IMR-90 (cell line): ENCODE measurements around the gene EPAS1. TPM values are rescaled to one million over a fixed set of nuclear protein-coding genes. Genes with fewer than 3 reads are reported as not detected.

Experiments
- ATAC-seq: fragments of 200-7000 bp; cut with Tn5 transposase; 2 replicates; pipeline ENCODE4 v1.9.1; 2020; ENCODE audit warnings: low read depth, mild to moderate bottlenecking, moderate library complexity
- BruUV-seq: library from RNA; stranded (reverse); fragments of 400-500 nt; replicated peaks from 2 replicates; lab custom pipeline; 2021; lab: Mats Ljungman, UMichigan
- CTCF ChIA-PET: fragments of 300-600 bp; formaldehyde crosslinking; extraction: SDS; loops from one replicate; lab custom pipeline; 2021; ENCODE audit warnings: antibody characterized with exemption; lab: Yijun Ruan, JAX
- POLR2A ChIA-PET: fragments of 300-600 bp; sonication (Branson Sonifier 250); formaldehyde crosslinking; loops from one replicate; lab custom pipeline; 2022; ENCODE audit warnings: antibody characterized with exemption; ENCODE audit not compliant: unreplicated experiment; lab: Charles Lee
- DNase-seq: peaks from one replicate; pipeline ENCODE4 v3.0.0; 2013
- H2AFZ ChIP-seq: replicated peaks from 2 replicates; pipeline ENCODE3; 2013; ENCODE audit warnings: low read length, mild to moderate bottlenecking; ENCODE audit not compliant: poor library complexity
- H2AK5ac ChIP-seq: 2 replicates; pipeline ENCODE4 v1.6.1; 2013; ENCODE audit warnings: low read depth, low read length, inconsistent platforms
- H2AK9ac ChIP-seq: replicated peaks from 2 replicates; pipeline ENCODE3; 2013; ENCODE audit warnings: mild to moderate bottlenecking, low read depth, low read length, moderate library complexity; ENCODE audit not compliant: poor library complexity
- H2BK120ac ChIP-seq: 2 replicates; pipeline ENCODE4 v1.6.1; 2013; ENCODE audit warnings: low read depth, low read length, inconsistent platforms
- H2BK15ac ChIP-seq: 3 replicates; pipeline ENCODE4 v1.6.1; 2013; ENCODE audit warnings: low read depth, low read length, inconsistent platforms
- H2BK20ac ChIP-seq: 2 replicates; pipeline ENCODE4 v1.6.1; 2013; ENCODE audit warnings: low read depth, mild to moderate bottlenecking, inconsistent platforms, low read length, moderate library complexity
- H2BK5ac ChIP-seq: 2 replicates; pipeline ENCODE4 v1.6.1; 2013; ENCODE audit warnings: mild to moderate bottlenecking, low read depth, low read length, inconsistent platforms; ENCODE audit not compliant: poor library complexity, severe bottlenecking
- H3K14ac ChIP-seq: replicated peaks from 2 replicates; pipeline ENCODE4 v1.6.1; 2013; ENCODE audit warnings: low read depth, low read length, inconsistent platforms
- H3K18ac ChIP-seq: 2 replicates; pipeline ENCODE4 v1.6.1; 2013; ENCODE audit warnings: low read depth, low read length, control low read depth
- H3K23ac ChIP-seq: 2 replicates; pipeline ENCODE4 v1.6.1; 2013; ENCODE audit warnings: low read depth, low read length, inconsistent platforms
- H3K27ac ChIP-seq: 2 replicates; pipeline ENCODE4 v1.5.1; 2013; ENCODE audit warnings: mild to moderate bottlenecking, control low read depth, low read length; ENCODE audit not compliant: insufficient read depth
- H3K27me3 ChIP-seq: 2 replicates; pipeline ENCODE4 v1.6.1; 2013; ENCODE audit warnings: low read length; ENCODE audit not compliant: control insufficient read depth, insufficient read depth
- H3K36me3 ChIP-seq: 2 replicates; pipeline ENCODE4 v1.6.1; 2013; ENCODE audit warnings: low read length, mixed read lengths; ENCODE audit not compliant: control insufficient read depth, insufficient read depth
- H3K4ac ChIP-seq: 2 replicates; pipeline ENCODE4 v1.6.1; 2013; ENCODE audit warnings: low read depth, low read length, inconsistent platforms
- H3K4me1 ChIP-seq: 2 replicates; pipeline ENCODE4 v1.6.1; 2013; ENCODE audit warnings: low read length, mixed read lengths; ENCODE audit not compliant: control insufficient read depth, insufficient read depth
- H3K4me2 ChIP-seq: 2 replicates; pipeline ENCODE4 v1.6.1; 2013; ENCODE audit warnings: low read depth, mild to moderate bottlenecking, control low read depth, low read length, moderate library complexity
- H3K4me3 ChIP-seq: 2 replicates; pipeline ENCODE4 v1.5.1; 2013; ENCODE audit warnings: low read depth, mild to moderate bottlenecking, control low read depth, low read length, moderate library complexity; ENCODE audit not compliant: insufficient read depth
- H3K56ac ChIP-seq: 2 replicates; pipeline ENCODE4 v1.6.1; 2013; ENCODE audit warnings: low read length, inconsistent platforms; ENCODE audit not compliant: insufficient read depth; ENCODE audit errors: extremely low read depth
- H3K79me1 ChIP-seq, 2 experiments: 2 replicates each; pipeline ENCODE4 v1.6.1; 2013; ENCODE audit warnings: low read length in 2 of 2, inconsistent platforms in 1 of 2, low read depth in 1 of 2
- H3K9ac ChIP-seq: 2 replicates; pipeline ENCODE4 v1.6.1; 2013; ENCODE audit warnings: low read depth, low read length, control low read depth
- H3K9me1 ChIP-seq: 2 replicates; pipeline ENCODE4 v1.6.1; 2013; ENCODE audit warnings: low read length, inconsistent platforms; ENCODE audit not compliant: insufficient read depth
- H3K9me3 ChIP-seq: 2 replicates; pipeline ENCODE4 v1.6.1; 2013; ENCODE audit warnings: low read length; ENCODE audit not compliant: control insufficient read depth, insufficient read depth
- H4K20me1 ChIP-seq: 2 replicates; pipeline ENCODE4 v1.6.1; 2013; ENCODE audit warnings: low read length, inconsistent platforms; ENCODE audit not compliant: insufficient read depth
- H4K5ac ChIP-seq: 2 replicates; pipeline ENCODE4 v1.6.1; 2013; ENCODE audit warnings: mild to moderate bottlenecking, low read depth, low read length, control low read depth
- H4K8ac ChIP-seq, 2 experiments: 2 replicates each; pipeline ENCODE4 v1.6.1; 2013; ENCODE audit warnings: low read depth in 2 of 2, low read length in 2 of 2, control low read depth in 1 of 2, inconsistent platforms in 1 of 2
- H4K91ac ChIP-seq: 2 replicates; pipeline ENCODE4 v1.6.1; 2013; ENCODE audit warnings: low read depth, low read length, inconsistent platforms; ENCODE audit not compliant: insufficient read depth
- BHLHE40 ChIP-seq: fragments of 150-350 bp; IDR thresholded peaks from 2 replicates; pipeline ENCODE4 v1.6.1; 2016; ENCODE audit warnings: mild to moderate bottlenecking, low read depth, low read length
- CHD1 ChIP-seq: IDR thresholded peaks from 2 replicates; pipeline ENCODE4 v1.6.1; 2012; ENCODE audit warnings: low read depth, low read length, improper control_type of control experiment
- FOS ChIP-seq: fragments of 150-350 bp; IDR thresholded peaks from 2 replicates; pipeline ENCODE4 v1.6.1; 2016; ENCODE audit warnings: low read depth, low read length
- MAZ ChIP-seq: IDR thresholded peaks from 2 replicates; pipeline ENCODE4 v1.6.1; 2012; ENCODE audit warnings: low read depth, mild to moderate bottlenecking, low read length, improper control_type of control experiment, moderate library complexity, borderline replicate concordance
- MXI1 ChIP-seq: IDR thresholded peaks from 2 replicates; pipeline ENCODE4 v1.6.1; 2012; ENCODE audit warnings: low read depth, mild to moderate bottlenecking, low read length, moderate library complexity, borderline replicate concordance
- POLR2A ChIP-seq: IDR thresholded peaks from 2 replicates; pipeline ENCODE4 v1.6.1; 2012; ENCODE audit warnings: mild to moderate bottlenecking, low read depth, low read length
- RAD21 ChIP-seq: IDR thresholded peaks from 2 replicates; pipeline ENCODE4 v1.6.1; 2012; ENCODE audit warnings: low read length, improper control_type of control experiment
- SMC3 ChIP-seq: fragments of 150-350 bp; IDR thresholded peaks from 2 replicates; pipeline ENCODE4 v1.6.1; 2016; ENCODE audit warnings: low read depth, mild to moderate bottlenecking, antibody characterized with exemption, low read length, moderate library complexity
- WGBS, 2 experiments: methylation state at CpG; one replicate each; pipeline versions ENCODE4 v1.1.5 to v1.1.7; 2013; ENCODE audit warnings: missing lambda C conversion rate in 2 of 2; ENCODE audit not compliant: insufficient read length in 1 of 2; ENCODE audit errors: extremely low coverage in 2 of 2; 5-methylcytosine and 5-hydroxymethylcytosine counted together
- dilution Hi-C: fragments of 300-500 bp; cut with HindIII; formaldehyde crosslinking; loops from one replicate; pipeline ENCODE4 v1.14.3; 2018; ENCODE audit warnings: low sequenced_read_pairs; ENCODE audit not compliant: unreplicated experiment
- in situ Hi-C: fragments of 300-500 bp; cut with MboI; formaldehyde crosslinking; loops from 3 replicates; pipeline ENCODE4 v1.14.3; 2019; ENCODE audit warnings: low sequenced_read_pairs, inconsistent platforms, mixed read lengths
- intact Hi-C: fragments of 100-400 bp; cut with micrococcal nuclease; formaldehyde crosslinking; loops from 2 replicates; pipeline ENCODE4 v1.10.0; 2022
- polyA plus RNA-seq, 3 experiments: library from polyadenylated mRNA; depleted of rRNA; stranded (reverse); fragments of >200 nt; gene quantifications; 2 replicates each; pipeline ENCODE4 v1.2.3, GENCODE V29; 2012; ENCODE audit warnings: low replicate concordance in 1 of 3
- total RNA-seq: library from RNA; depleted of rRNA; stranded (reverse); fragments of >200 nt; gene quantifications from 2 replicates; pipeline ENCODE4 v1.2.3, GENCODE V29; 2012
- TF ChIP-seq, protein P1 (sequence below): fragments of 150-350 bp; IDR thresholded peaks from 2 replicates; pipeline ENCODE4 v1.6.1; 2016; ENCODE audit warnings: low read depth, mild to moderate bottlenecking, low read length, moderate library complexity, borderline replicate concordance
- TF ChIP-seq, protein P2 (sequence below): fragments of 150-350 bp; IDR thresholded peaks from 2 replicates; pipeline ENCODE4 v1.6.1; 2017; ENCODE audit warnings: mild to moderate bottlenecking, antibody characterized with exemption, low read length, low read depth
- TF ChIP-seq, protein P3 (sequence below): conservative IDR thresholded peaks from 2 replicates; pipeline ENCODE4 v1.5.1; 2012; ENCODE audit warnings: mild to moderate bottlenecking, low read depth, low read length, improper control_type of control experiment

The EPAS1 gene
- total and polyA plus RNA-seq, 2 of the 4 experiments (the other 2 are of a cell fraction): 40.7 to 120 TPM

DNA sequence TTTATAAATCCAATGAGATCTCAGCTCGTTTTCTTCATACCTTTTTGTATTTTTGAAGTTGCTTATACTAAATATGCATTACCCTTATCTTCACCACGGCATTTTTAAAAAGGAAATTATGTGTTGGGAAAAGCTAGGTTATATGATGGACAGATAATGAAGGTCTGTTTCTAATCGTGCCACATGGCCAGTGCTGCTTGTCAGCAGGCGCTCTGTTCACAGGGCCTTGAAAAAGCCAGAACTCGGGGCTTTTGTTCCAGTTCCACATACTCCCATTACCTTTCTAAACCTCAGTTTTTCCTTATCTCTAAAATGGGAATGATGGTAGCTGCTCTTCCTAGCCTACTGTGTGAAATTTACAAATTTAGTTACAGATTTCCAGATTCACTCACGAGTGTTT lies 42.0 kb downstream of the EPAS1 start:
- intact Hi-C loops: no loop called here
- Histone ChIP-seq H3K27ac (no peak overlapping the region), H3K36me3 (no peaks in the 10 kb centered on the region; the same call in 1 of the 2 replicates), H3K4ac (no peak overlapping the region), H2AFZ (no peak overlapping the region), H3K9me1 (peaks cover 48% of the 10 kb centered on the region), H4K5ac (no peak overlapping the region), H3K4me2 (no peak overlapping the region), H2BK15ac (no peak overlapping the region), H2BK20ac (no peak overlapping the region), H3K4me1 (peaks cover 39% of the 10 kb centered on the region), H2BK120ac (no peak overlapping the region), H3K79me1 (peaks cover 40 to 92% of the 10 kb centered on the region in 2 experiments), H2AK5ac (no peak overlapping the region), H3K56ac (no peak overlapping the region), H3K9me3 (no peaks in the 10 kb centered on the region), H4K20me1 (peaks cover 93% of the 10 kb centered on the region), H2BK5ac (no peak overlapping the region), H4K91ac (no peak overlapping the region), H3K23ac (no peak overlapping the region), H4K8ac (no peak overlapping the region), H3K4me3 (no peak overlapping the region), H3K9ac (no peak overlapping the region), H2AK9ac (no peak overlapping the region), H3K14ac (no peak overlapping the region), H3K27me3 (no peaks in the 10 kb centered on the region), H3K18ac (no peak overlapping the region)
- BruUV-seq: no TSS peak
- ChIA-PET POLR2A (no interaction called here), CTCF (interaction anchor here (0.9 kb wide), 1 partner anchor 276 kb away, joined by 3 read pairs; no protein-coding TSS in a partner anchor)
- dilution Hi-C loops: no loop called here
- ATAC-seq: no peak
- TF ChIP-seq, protein P1, sequence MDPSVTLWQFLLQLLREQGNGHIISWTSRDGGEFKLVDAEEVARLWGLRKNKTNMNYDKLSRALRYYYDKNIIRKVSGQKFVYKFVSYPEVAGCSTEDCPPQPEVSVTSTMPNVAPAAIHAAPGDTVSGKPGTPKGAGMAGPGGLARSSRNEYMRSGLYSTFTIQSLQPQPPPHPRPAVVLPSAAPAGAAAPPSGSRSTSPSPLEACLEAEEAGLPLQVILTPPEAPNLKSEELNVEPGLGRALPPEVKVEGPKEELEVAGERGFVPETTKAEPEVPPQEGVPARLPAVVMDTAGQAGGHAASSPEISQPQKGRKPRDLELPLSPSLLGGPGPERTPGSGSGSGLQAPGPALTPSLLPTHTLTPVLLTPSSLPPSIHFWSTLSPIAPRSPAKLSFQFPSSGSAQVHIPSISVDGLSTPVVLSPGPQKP: no peak
- TF ChIP-seq SMC3: no peak
- no peak for TF ChIP-seq FOS
- no peak for TF ChIP-seq BHLHE40
- TF ChIP-seq, protein P2, sequence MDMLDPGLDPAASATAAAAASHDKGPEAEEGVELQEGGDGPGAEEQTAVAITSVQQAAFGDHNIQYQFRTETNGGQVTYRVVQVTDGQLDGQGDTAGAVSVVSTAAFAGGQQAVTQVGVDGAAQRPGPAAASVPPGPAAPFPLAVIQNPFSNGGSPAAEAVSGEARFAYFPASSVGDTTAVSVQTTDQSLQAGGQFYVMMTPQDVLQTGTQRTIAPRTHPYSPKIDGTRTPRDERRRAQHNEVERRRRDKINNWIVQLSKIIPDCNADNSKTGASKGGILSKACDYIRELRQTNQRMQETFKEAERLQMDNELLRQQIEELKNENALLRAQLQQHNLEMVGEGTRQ: no peak
- TF ChIP-seq POLR2A: no peak
- no peak for TF ChIP-seq RAD21
- no peak for TF ChIP-seq CHD1
- TF ChIP-seq, protein P3, sequence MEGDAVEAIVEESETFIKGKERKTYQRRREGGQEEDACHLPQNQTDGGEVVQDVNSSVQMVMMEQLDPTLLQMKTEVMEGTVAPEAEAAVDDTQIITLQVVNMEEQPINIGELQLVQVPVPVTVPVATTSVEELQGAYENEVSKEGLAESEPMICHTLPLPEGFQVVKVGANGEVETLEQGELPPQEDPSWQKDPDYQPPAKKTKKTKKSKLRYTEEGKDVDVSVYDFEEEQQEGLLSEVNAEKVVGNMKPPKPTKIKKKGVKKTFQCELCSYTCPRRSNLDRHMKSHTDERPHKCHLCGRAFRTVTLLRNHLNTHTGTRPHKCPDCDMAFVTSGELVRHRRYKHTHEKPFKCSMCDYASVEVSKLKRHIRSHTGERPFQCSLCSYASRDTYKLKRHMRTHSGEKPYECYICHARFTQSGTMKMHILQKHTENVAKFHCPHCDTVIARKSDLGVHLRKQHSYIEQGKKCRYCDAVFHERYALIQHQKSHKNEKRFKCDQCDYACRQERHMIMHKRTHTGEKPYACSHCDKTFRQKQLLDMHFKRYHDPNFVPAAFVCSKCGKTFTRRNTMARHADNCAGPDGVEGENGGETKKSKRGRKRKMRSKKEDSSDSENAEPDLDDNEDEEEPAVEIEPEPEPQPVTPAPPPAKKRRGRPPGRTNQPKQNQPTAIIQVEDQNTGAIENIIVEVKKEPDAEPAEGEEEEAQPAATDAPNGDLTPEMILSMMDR: no peak
- no peak for TF ChIP-seq MXI1
- no peak for TF ChIP-seq MAZ
- in situ Hi-C loops: no loop called here
- DNase-seq: no peak
- no CpG with 5 or more reads among the region's 6 CpGs for WGBS, 2 experiments
